SK-N-MC (cell line): ENCODE measurements around the gene STIMATE.

Source experiments
- EZH2 ChIP-seq: fragments of 200-600 bp; sonication (generic); IDR thresholded peaks from one replicate; pipeline ENCODE4 v1.6.1; 2017; ENCODE audit warnings: antibody characterized with exemption
- POLR2AphosphoS5 ChIP-seq: IDR thresholded peaks from 2 replicates; pipeline ENCODE4 v1.6.1; 2012; ENCODE audit warnings: mild to moderate bottlenecking, low read depth, low read length, borderline replicate concordance

DNA sequence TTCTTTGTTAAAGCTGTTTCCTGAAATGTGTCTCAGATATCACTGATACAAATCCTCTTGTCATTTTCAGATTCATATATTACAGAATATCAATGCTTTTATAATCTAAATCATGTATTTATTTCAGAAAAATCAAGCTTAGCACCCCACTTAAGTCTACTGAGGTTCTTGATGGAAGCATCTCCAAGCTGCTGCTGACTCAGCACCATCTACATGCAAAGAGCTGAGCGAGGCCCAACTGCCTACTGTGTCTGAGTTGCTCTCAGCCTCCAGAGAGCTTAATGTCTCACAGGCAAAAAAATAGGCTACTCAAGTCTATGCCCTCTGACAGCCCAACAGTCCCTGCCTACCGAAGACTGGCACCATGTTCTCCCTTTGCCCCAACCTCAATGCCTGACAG, 29.2 kb upstream of the STIMATE start:
- no peak for TF ChIP-seq EZH2
- no peak for TF ChIP-seq POLR2AphosphoS5
